Sigmoid colon (tissue), 4 donors: ENCODE results near the gene S100A4.

Experiments
- POLR2A ChIP-seq, 2 donors: fragments of 450-650 bp; IDR thresholded peaks; one replicate each; pipeline ENCODE4 v1.6.1; 2016; ENCODE audit warnings: antibody characterized with exemption in 2 of 2, mild to moderate bottlenecking in 2 of 2, moderate library complexity in 2 of 2
- POLR2AphosphoS5 ChIP-seq, 4 donors: sonication (generic); formaldehyde crosslinking; IDR thresholded peaks; one replicate each; pipeline ENCODE4 v1.6.1; 2017; ENCODE audit warnings: antibody characterized with exemption in 4 of 4
- TF ChIP-seq, protein P1 (sequence below), 4 experiments: fragments of 450-650 bp in 3 of 4; fragments of 200-600 bp in 1 of 4; IDR thresholded peaks; one replicate each; pipeline ENCODE4 v1.5.1; 2016 to 2019; ENCODE audit warnings: antibody characterized with exemption in 4 of 4, mild to moderate bottlenecking in 3 of 4, moderate library complexity in 2 of 4

GRCh38 chr1:153578936-153579335 is 33.3 kb upstream of the S100A4 start:
- TF ChIP-seq POLR2AphosphoS5 (IDR thresholded peaks at IDR 0.05) (no peak), POLR2A (IDR thresholded peaks at IDR 0.05) (no peak)
- TF ChIP-seq, protein P1, sequence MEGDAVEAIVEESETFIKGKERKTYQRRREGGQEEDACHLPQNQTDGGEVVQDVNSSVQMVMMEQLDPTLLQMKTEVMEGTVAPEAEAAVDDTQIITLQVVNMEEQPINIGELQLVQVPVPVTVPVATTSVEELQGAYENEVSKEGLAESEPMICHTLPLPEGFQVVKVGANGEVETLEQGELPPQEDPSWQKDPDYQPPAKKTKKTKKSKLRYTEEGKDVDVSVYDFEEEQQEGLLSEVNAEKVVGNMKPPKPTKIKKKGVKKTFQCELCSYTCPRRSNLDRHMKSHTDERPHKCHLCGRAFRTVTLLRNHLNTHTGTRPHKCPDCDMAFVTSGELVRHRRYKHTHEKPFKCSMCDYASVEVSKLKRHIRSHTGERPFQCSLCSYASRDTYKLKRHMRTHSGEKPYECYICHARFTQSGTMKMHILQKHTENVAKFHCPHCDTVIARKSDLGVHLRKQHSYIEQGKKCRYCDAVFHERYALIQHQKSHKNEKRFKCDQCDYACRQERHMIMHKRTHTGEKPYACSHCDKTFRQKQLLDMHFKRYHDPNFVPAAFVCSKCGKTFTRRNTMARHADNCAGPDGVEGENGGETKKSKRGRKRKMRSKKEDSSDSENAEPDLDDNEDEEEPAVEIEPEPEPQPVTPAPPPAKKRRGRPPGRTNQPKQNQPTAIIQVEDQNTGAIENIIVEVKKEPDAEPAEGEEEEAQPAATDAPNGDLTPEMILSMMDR (IDR thresholded peaks at IDR 0.05): no peak
